Activated CD8-positive, alpha-beta T cell treated with anti-CD3 and anti-CD28 coated beads for 36 hours (primary cell): ENCODE data around the gene UBAC2. TPM values are rescaled to one million over a fixed set of nuclear protein-coding genes. Genes with fewer than 3 reads are reported as not detected.

Experiments
- ATAC-seq: fragments of 200-7000 bp; cut with Tn5 transposase; one replicate; pipeline ENCODE4 v1.10.0; 2021; ENCODE audit warnings: mild to moderate bottlenecking, moderate library complexity
- CTCF ChIA-PET: fragments of 350-600 bp; sonication (Branson Sonifier 250); formaldehyde crosslinking; loops from one replicate; lab custom pipeline; 2021; ENCODE audit warnings: antibody characterized with exemption; lab: Charles Lee
- POLR2A ChIA-PET: fragments of 350-600 bp; sonication (Branson Sonifier 250); formaldehyde crosslinking; loops from one replicate; lab custom pipeline; 2021; ENCODE audit warnings: antibody characterized with exemption; lab: Charles Lee
- DNase-seq: peaks from one replicate; pipeline ENCODE4 v3.0.0-alpha.2; 2020
- H3K27ac Mint-ChIP-seq: one replicate; pipeline ENCODE4 v1.8.0; 2021; ENCODE audit warnings: mild to moderate bottlenecking, mixed read lengths
- H3K27me3 Mint-ChIP-seq: one replicate; pipeline ENCODE4 v1.8.0; 2021; ENCODE audit warnings: mixed read lengths
- H3K36me3 Mint-ChIP-seq: one replicate; pipeline ENCODE4 v1.8.0; 2021; ENCODE audit warnings: low read depth, mixed read lengths
- H3K4me1 Mint-ChIP-seq: one replicate; pipeline ENCODE4 v1.8.0; 2021; ENCODE audit warnings: low read depth, mixed read lengths
- H3K4me3 Mint-ChIP-seq: one replicate; pipeline ENCODE4 v1.8.0; 2021; ENCODE audit warnings: mild to moderate bottlenecking, moderate library complexity, mixed read lengths
- H3K9me3 Mint-ChIP-seq: one replicate; pipeline ENCODE4 v1.8.0; 2021; ENCODE audit warnings: mixed read lengths
- intact Hi-C: fragments of 100-400 bp; cut with micrococcal nuclease; formaldehyde crosslinking; loops from one replicate; pipeline ENCODE4 v1.10.0; 2022
- total RNA-seq, 2 experiments: library from RNA; stranded (reverse); gene quantifications; one replicate each; pipeline ENCODE4 v1.2.3, GENCODE V29; 2021
- TF ChIP-seq, protein P1 (sequence below): fragments of 200-600 bp; IDR thresholded peaks from one replicate; pipeline ENCODE4 v1.8.0; 2022; ENCODE audit warnings: antibody characterized with exemption, mild to moderate bottlenecking

The UBAC2 gene
- total RNA-seq, 2 experiments from 2014 or later = 63.7 to 68.4 TPM

DNA sequence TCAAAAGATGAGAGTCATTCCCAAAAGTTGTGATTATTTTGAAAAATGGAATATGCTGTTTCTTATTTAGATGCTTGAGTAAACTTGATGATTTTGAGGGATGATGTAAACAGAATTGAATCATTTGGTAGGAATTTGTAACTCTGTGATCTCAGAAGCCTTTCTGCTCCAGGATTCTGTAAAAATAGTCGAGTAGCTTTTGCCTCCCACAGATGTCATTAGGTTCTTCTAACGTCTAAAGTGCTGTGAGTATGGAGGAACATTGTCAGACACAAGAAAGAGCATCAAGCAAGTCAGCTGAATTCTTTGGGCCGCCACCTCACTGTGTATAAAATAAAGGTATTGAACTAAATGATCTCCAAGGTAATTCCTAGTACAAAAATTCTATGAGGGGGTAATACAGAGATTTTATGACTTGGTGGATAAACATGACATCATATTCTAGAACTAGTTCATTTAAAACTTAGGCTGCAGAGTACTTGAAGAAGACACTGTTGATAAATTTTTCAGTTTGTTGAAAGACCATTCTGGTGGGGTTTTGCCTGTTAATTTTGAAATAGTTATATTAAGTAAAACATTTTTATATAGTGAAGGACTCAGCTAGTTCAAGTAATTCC is 107.9 kb downstream of the UBAC2 start:
- Mint-ChIP-seq H3K4me1 (peaks cover 83% of the 10 kb centered on the region), H3K27me3 (no peaks in the 10 kb centered on the region), H3K9me3 (no peaks in the 10 kb centered on the region), H3K27ac (peak overlapping the region; percentile 93), H3K4me3 (no peak overlapping the region), H3K36me3 (peaks cover 53% of the 10 kb centered on the region)
- POLR2A ChIA-PET = interaction anchor here (0.7 to 1.9 kb wide), 10 partner anchors 9 to 126 kb away, joined by 3 to 8 read pairs (median 4); no protein-coding TSS in a partner anchor
- CTCF ChIA-PET = interaction anchor here (1.2 to 4.2 kb wide), 9 partner anchors 9 to 132 kb away, joined by 3 to 29 read pairs (median 5); no protein-coding TSS in a partner anchor
- DNase-seq (no peak), ATAC-seq (no peak)
- intact Hi-C loops = loop anchor here (10.0 kb wide), 1 partner anchor 126 kb away; no protein-coding TSS in a partner anchor
- TF ChIP-seq, protein P1, sequence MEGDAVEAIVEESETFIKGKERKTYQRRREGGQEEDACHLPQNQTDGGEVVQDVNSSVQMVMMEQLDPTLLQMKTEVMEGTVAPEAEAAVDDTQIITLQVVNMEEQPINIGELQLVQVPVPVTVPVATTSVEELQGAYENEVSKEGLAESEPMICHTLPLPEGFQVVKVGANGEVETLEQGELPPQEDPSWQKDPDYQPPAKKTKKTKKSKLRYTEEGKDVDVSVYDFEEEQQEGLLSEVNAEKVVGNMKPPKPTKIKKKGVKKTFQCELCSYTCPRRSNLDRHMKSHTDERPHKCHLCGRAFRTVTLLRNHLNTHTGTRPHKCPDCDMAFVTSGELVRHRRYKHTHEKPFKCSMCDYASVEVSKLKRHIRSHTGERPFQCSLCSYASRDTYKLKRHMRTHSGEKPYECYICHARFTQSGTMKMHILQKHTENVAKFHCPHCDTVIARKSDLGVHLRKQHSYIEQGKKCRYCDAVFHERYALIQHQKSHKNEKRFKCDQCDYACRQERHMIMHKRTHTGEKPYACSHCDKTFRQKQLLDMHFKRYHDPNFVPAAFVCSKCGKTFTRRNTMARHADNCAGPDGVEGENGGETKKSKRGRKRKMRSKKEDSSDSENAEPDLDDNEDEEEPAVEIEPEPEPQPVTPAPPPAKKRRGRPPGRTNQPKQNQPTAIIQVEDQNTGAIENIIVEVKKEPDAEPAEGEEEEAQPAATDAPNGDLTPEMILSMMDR = no peak

DNA sequence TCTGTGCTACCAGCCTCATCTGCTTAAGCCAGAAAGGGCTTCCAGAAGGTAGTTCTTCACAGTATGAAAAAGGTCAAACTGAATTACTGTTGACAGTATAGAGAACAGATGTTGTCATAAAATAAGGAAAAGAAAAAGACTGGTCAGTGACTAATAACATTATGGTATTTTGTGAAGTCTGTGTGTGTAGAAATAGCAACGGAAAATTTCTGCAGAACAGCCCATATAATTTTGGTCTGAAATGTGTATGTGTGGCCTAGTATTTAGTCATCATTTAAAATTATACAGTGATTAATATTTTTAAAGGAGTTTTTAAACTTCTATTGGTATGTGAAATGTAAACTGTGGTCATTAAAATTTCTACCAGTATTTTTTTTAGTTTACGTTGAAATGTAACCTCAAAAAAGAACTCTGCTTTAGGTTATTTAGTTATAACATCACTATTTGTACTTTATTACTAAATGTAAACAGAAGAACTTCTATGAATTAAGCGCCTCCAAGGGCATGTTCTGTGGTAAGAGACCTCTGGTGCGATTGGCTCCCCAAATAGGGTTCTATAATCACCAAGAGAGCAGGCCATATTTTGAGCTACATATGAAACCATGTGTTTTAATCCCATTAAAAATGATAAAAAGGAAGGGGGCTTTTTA is 109.9 kb downstream of the UBAC2 start:
- H3K27me3 Mint-ChIP-seq = no peaks in the 10 kb centered on the region

DNA sequence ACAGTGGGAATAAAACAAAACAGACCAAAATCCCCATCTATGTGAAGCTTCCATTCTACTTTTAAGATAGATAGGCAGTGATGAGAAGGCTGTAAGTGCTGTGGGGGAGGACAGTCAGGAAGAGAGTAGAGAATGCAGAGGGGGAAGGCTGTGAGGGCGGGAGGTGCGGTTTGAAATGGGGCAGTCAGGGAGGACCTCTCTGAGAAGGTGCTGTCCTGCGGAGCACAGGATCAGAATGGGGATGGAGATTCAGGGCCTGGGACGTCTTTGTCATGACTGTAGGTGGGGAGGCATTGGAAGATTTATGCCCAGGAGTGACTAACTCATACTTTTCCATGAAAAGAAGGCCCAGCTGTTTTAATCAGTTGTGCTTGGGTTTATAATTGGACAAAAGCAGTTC is 110.5 kb downstream of the UBAC2 start:
- ChIA-PET POLR2A (interaction anchor here (0.6 to 1.5 kb wide), 5 partner anchors 11 to 123 kb away, joined by 3 to 4 read pairs (median 3); no protein-coding TSS in a partner anchor), CTCF (interaction anchor here (0.8 to 4.2 kb wide), 3 partner anchors 39 to 125 kb away, joined by 3 to 25 read pairs (median 4); no protein-coding TSS in a partner anchor)
- Mint-ChIP-seq H3K4me1 (peaks cover 86% of the 10 kb centered on the region), H3K4me3 (no peak overlapping the region), H3K27me3 (no peaks in the 10 kb centered on the region), H3K27ac (peak overlapping the region; percentile 78), H3K36me3 (peaks cover 52% of the 10 kb centered on the region), H3K9me3 (no peaks in the 10 kb centered on the region)
- DNase-seq (no peak), ATAC-seq (no peak)
- intact Hi-C loops = loop anchor here (2.0 to 5.0 kb wide), 3 partner anchors 14 to 41 kb away; no protein-coding TSS in a partner anchor
- TF ChIP-seq, protein P1 = no peak

More for the DNA sequence above, 109.9 kb downstream of the UBAC2 start:
- DNase-seq = no peak
- Mint-ChIP-seq H3K4me3 (no peak overlapping the region), H3K9me3 (no peaks in the 10 kb centered on the region), H3K27ac (peak overlapping the region; percentile 78), H3K36me3 (peaks cover 54% of the 10 kb centered on the region), H3K4me1 (peaks cover 86% of the 10 kb centered on the region)
- ChIA-PET CTCF (interaction anchor here (0.8 to 4.2 kb wide), 2 partner anchors 41 to 126 kb away, joined by 4 to 25 read pairs; no protein-coding TSS in a partner anchor), POLR2A (interaction anchor here (0.6 to 1.3 kb wide), 3 partner anchors 11 to 124 kb away, joined by 3 read pairs; no protein-coding TSS in a partner anchor)
- intact Hi-C loops = loop anchor here (2.0 to 5.0 kb wide), 3 partner anchors 14 to 42 kb away; no protein-coding TSS in a partner anchor
- ATAC-seq = peak; percentile 4
- TF ChIP-seq, protein P1 = no peak

- H3K27me3 Mint-ChIP-seq = no peaks in the 10 kb centered on the region
- ATAC-seq = no peak
- no peaks in the 10 kb centered on the region for H3K9me3 Mint-ChIP-seq
- TF ChIP-seq, protein P1 = no peak
- intact Hi-C loops = loop anchor here (2.0 to 5.0 kb wide), 3 partner anchors 15 to 40 kb away; no protein-coding TSS in a partner anchor
- H3K27ac Mint-ChIP-seq = peak overlapping the region; percentile 58
- POLR2A ChIA-PET = interaction anchor here (0.9 to 1.5 kb wide), 5 partner anchors 9 to 98 kb away, joined by 3 to 4 read pairs (median 3); no protein-coding TSS in a partner anchor
- CTCF ChIA-PET = interaction anchor here (1.0 to 4.2 kb wide), 6 partner anchors 10 to 135 kb away, joined by 3 to 25 read pairs (median 4); no protein-coding TSS in a partner anchor
- H3K4me1 Mint-ChIP-seq = peaks cover 88% of the 10 kb centered on the region
- H3K4me3 Mint-ChIP-seq = no peak overlapping the region
- no peak for DNase-seq
- peaks cover 55% of the 10 kb centered on the region for H3K36me3 Mint-ChIP-seq
Observed at GRCh38 chr13:99311748-99312492, 111.3 kb downstream of the UBAC2 start.
